ENCODE data around the gene FGF5.
"Not testable (repeated sequence)": the region's sequence is repeated elsewhere in the genome, so short reads cannot be mapped to it uniquely, and the experiment has no call there.

The FGF5 gene, protein sequence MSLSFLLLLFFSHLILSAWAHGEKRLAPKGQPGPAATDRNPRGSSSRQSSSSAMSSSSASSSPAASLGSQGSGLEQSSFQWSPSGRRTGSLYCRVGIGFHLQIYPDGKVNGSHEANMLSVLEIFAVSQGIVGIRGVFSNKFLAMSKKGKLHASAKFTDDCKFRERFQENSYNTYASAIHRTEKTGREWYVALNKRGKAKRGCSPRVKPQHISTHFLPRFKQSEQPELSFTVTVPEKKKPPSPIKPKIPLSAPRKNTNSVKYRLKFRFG

DNA sequence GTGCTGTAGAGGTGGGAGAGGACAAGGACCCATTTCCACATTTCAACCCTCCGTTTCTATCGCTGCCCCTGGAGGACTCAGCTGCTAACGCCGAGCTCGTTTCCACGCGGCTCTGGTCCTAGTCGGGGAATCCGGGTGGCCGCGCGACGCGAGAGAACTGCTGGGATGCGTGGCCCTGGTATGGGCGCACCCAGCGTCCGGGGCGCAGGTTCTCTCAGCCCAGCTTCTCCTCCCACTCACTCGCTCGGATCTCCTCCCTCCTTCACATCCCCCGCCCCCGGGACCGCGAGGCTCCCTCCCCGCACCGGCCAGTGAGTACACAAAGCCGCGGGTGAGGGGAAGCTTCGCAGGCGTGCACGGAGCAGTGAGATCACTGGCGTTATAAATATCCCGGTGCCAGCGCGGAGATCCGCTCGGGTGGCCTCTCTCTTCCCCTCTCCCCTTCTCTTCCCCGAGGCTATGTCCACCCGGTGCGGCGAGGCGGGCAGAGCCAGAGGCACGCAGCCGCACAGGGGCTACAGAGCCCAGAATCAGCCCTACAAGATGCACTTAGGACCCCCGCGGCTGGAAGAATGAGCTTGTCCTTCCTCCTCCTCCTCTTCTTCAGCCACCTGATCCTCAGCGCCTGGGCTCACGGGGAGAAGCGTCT, at the start of gene FGF5:
Gene FGF5 (plus strand): TSS at position 412 of the 649 bp plus-strand sequence. CDS start 161 bp downstream, at position 573.
- no peak for DNase-seq (ENCODE audit: low read depth, low spot score)

DNA sequence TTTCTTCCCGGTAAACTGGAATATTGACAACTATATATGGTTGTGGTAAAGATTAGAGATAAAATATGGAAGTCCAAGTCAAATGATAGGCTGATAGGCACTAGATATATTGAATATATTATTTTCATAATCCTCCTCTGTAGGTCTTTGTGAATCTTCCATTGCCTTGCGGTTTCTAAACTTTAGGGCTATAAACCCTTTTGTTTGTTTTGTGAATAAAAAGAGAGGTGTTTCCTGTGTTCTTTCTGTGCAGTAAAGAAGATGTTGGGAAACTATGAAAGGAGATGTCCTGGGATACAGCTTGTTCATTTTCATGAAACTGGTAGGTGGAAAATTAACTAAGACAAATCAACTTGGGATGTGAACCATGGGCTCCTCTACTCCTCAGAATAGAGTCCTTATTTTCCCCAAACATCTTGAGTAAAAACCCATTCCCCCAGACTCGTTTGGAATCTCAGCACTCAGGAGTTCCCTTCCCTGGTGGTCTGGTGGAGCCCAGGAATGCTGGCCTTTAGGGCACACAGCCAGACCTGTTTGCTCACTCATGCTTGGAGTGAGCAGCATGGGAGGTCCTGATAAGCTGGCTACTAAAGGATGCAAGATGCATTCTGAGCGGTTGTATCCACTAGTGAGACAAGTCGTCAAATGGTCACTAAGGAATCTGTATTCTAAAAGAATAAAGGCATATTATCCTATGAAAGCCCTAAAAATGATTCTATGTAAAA, 47.0 kb upstream of the FGF5 start:
- no peak for DNase-seq (ENCODE audit: low read depth, low spot score)

DNA sequence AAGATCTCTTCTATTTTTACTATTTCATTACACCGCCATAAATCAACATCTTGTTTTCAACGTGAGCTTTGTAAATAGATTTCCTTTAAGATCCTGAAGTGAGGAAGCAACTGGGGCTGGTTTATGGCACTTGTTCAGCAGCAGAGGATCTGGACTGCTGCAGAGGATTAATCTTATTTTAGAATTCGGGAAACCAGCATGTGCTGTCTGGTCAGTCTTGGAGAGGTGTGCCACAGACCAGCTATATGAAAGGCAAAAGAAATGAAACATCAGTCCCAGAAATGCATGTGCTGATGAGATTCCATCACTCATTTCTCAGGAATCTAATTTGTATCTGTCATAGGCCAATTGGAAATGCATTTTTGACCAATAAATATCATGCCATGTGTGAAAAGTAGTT, 45.8 kb upstream of the FGF5 start:
- no peak for DNase-seq (ENCODE audit: low read depth, low spot score)

DNA sequence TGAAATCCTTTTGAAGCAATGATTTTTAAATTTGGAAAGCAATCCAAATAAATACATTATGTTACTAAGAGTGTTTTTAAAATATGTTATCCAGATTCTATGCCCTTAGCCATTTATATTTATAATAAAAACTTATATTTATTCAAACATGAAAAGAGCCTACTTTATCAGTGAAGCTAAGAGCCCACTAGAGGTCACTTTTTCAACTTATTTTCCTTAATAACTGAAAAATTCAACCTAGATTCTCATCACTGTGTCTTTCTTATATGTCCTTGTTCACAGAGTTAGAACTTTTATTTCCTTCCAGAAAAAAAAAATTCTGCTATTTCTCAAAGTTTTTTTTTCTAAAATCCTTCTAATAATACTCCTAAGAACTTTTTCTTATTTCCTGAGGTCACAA, 45.3 kb upstream of the FGF5 start:
- no peak for DNase-seq (ENCODE audit: low read depth, low spot score)

DNA sequence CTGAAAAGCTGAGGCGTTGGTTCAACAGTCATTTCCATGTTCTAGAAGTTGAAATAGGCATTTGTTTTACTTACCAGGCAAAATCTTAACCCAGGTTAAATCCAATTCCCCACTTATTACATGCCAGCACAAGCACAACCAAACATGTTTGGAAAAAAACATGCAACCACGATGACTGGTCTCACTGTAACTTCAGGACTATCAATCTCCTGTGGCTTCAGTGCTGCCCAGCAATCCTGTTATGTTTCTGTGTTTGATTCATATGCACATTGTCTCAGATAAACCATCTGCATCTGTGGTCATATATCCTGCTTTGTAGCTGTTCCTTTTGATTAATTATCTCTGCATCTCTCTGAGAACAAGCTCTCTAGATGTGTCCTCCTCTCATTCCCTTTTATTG, 40.9 kb upstream of the FGF5 start:
- DNase-seq (ENCODE audit: low read depth, low spot score): no peak

DNA sequence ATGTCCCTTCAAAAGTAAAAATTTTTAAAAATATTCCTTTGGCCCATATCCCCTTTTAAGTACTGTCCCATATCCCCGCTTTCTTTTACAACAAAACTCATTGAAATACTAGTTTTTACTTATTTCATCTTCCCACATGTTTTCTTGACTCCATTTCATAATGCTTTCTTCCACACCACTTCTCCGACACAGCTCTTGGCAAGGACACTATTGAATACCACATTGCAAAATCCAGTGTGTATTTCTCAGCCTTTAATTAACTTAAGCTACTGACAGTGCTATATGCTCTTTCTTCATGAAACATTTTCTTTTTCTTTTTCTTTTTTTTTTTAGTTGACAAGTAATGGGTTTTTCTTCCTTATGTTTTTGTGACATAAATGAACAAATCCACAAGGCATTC, 40.4 kb upstream of the FGF5 start:
- DNase-seq (ENCODE audit: low read depth, low spot score): no peak

DNA sequence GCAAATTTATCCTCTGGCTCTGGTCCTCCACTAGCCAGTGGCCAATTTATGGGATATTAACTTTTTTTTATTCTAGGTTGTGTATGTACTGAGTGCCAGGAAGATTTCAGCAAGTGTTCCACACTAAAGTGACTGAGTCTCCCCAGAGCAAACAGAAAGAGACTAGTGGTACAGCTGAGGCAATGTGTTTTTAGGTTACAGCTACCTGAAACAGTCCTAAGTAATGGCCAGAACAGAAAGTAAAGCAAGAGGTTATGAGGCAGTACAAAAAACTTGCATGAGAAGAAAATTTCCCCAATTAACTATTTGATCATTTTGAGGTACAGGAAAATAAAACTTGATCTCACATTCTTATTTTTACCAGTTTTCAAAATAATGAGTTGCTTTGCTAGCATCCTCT, 38.0 kb upstream of the FGF5 start:
- no peak for DNase-seq (ENCODE audit: low read depth, low spot score)

DNA sequence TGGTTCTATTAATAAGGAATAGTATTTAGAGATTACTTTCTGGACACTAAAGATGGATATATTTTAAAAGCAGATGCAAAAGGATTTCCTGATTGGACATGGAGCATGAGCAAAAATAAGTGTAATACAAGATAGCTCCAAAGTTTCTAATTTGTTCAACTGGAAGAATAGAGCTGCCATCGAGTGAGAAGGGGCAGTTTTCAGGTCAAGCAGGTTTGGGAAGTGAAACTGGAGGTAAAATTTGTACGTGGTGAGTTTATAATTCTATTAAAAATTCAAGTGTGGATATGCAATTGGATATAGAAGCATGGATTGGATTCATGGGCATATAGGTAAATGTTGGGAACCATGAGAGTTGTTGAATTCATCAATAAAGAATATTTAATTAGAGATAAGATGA, 37.3 kb upstream of the FGF5 start:
- DNase-seq (ENCODE audit: low read depth, low spot score): no peak

DNA sequence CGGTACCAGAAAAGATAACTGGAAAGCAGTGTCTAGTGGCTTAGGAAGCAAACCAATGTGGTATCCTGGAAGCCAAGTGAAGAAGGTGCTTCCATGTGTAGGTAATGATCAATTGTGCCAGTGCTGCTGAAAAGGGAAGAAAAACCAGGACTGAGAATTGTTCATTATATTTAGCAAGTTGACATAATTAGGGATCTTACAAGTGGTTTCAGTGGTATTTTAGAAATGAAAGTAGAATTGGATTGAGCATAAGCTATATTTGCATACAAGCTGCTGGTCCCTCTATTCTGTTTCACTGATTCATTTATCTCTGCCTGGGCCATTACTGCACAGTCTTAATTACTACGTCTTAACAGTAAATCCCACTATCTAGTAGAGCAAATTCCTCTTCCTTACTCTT, 36.9 kb upstream of the FGF5 start:
- no peak for DNase-seq (ENCODE audit: low read depth, low spot score)

DNA sequence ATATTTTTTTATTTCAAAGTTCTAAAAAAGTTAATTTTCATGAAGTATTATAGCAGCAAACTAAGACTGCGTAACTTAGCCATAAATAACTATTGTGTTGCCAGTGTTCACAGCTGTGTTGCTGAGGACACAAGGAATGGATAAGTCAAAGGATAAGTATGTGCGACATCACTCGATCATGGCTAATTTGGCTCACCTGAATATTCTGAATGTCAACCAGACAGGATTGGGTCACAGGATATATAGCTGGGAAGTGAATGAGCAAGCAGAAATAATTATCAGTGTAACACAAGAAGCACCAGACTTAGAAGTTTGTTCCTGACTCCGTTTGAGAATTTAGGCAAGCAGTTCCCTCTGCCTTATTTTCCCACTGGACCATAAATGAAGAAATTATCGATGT, 35.3 kb upstream of the FGF5 start:
- DNase-seq (ENCODE audit: low read depth, low spot score): no peak

DNA sequence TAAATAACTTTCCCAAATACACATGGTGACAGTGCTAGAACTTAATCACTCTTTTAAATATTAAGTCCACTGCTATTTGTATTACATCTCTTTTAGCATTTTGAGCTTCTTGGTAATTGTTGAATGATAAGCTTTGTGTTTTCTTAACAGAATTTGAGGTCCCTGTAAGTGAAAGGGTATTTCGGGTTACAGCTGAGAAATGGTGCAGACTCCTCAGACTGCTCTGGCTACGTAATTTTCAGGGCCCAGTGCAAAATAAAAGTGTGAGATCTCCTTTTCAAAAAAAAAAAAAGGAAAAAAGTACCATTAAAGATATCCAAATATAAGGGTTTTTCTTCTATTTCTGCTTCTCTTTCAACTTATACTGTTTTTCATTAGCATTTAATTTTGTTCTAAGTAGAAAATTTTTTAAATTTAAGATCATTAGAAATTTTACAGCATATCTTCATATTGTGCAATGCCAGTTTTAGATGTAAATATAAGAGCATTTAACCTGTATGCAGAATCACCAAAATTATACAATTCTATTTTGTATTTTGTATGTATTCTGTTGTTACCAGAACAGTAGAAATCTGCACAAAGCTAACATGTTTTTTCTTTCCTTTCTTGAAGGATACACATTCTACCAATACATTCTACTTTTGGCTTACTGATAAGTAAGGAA, 33.6 kb upstream of the FGF5 start:
- DNase-seq (ENCODE audit: low read depth, low spot score): no peak

DNA sequence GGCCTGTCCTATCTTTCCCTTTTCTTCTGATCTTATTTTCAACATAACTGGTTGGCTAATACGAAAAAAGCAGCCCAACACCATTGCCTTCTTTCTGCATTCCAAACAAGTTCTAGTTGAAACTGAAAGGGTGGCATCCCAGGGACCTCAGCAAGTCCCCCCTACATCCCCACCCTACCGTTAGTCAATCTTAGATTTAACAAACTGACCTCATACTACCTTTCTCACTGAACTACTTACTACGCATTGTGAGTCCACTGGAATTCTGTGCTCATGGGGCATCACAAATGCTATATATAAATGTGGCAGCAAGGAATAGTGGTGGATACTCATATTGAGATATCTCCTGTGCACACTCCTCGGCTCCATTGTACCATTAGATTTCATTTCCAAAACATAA, 33.1 kb upstream of the FGF5 start:
- DNase-seq (ENCODE audit: low read depth, low spot score): no peak

DNA sequence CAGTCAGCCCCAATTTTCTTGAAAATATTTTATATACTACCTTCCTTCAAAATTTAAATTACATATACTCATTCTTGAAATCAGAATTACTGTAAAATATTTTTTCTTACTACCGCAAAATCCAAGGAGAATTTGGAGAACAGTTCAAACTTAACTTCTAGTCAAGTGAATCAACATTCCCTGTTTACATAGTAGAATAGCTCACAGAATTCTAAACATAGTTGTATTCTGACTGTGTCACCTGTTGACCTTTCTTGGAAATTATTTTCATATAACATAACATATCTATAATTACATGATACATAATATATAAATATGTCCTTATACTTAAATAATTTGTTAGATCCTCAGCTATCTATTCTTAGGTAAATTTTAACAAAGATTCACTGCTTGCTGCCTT, 31.0 kb upstream of the FGF5 start:
- DNase-seq (ENCODE audit: low read depth, low spot score): no peak

DNA sequence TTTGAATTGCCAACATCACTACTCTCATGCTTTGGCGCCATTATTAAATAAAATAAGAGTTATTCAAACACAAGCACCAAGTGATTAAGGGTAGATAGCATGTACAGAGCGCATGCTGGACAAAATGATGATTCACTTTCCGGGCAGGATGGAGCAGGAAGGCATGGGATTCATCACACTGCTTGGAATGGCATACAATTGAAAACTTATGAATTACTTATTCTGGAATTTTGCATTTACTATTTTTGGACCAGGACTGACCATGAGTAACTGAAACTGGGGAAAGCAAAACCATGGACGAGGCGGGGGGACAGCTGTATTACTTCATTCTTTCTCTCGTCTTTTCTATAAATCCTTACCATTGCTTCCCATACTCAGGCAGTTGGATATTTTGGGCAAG, 28.5 kb upstream of the FGF5 start:
- DNase-seq (ENCODE audit: low read depth, low spot score): no peak

DNA sequence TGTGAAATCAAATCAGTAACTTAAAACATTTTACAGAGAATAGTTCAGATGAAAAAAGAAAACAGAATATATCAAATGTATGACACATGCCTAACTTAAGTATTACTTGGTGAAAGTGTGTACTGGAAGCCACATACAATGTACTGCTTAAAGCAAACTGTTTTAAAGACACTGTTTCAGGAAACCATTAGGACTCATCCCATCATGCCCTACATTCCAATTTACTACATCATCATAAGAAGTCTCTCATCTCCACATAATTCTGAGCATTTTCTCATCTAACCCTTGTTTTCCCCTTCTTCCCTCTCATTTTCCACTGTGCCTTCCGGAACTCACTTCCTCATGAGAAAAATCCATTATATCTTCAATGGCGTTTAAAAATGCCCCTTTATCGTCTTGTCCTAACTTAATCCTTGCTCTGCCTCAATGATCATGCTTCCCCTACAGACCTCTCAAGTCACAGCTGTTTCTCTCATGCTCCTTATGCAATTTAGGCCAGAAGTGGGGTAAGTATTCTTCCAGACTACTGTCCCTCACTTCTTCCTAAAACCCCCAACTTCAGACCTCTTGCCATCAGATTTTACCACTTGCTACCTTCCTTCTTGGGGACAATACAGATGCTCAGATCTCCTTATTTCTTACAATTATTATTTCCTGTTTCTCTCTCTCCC, 26.8 kb upstream of the FGF5 start:
- DNase-seq (ENCODE audit: low read depth, low spot score): no peak

DNA sequence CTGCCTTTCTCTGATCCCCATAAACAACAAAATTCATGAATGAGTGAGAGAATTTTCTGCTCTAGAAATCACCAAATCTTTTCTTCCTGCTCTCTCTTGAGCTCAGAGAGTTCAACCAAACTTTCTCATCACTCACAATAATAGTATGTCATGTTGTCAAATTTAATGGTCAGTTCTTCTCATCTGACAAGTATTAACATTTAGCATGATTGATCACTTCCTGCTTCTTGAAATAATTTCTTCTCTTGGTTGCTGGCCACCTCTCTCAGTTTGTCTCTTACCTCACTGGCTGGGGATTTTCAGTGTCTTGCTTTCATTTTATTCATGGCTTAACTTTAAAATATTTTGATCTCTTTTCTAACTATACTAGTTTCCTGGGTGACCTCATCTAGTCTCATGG, 25.5 kb upstream of the FGF5 start:
- no peak for DNase-seq (ENCODE audit: low read depth, low spot score)

DNA sequence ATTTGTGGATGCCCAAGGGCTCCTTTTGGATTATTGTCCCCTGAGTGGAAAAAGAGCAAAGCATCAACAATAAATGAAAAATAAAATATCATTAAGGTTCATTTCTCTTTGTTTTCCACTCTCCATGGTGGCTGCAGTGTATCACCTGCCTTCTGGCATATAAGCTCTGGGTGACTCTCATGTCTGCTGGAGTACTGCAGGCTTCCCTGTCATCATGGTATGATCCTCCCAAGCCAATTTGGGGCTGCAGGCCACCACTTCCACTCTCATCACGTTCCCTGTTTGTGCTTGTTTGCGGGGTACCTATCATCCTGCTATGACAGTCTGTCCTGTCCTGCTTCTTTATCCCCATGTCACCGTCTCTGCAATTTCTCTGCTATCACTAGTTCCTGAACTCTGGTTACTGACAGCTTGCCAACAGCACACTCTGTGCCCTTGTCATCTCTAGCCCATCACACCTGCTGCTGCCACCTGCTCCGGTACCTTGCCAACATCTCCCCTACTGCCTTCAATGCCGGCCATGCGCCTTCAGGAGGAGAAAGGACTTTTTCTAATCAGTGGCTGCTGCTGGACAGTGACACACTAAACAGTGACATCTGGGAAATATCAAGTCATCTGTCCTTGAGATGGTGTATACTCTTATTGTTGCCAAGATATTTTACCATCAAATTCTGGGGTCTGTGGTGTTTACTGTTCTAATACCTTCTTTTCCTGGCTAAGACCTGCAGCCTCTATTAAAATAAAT, 23.0 kb upstream of the FGF5 start:
- no peak for DNase-seq (ENCODE audit: low read depth, low spot score)

DNA sequence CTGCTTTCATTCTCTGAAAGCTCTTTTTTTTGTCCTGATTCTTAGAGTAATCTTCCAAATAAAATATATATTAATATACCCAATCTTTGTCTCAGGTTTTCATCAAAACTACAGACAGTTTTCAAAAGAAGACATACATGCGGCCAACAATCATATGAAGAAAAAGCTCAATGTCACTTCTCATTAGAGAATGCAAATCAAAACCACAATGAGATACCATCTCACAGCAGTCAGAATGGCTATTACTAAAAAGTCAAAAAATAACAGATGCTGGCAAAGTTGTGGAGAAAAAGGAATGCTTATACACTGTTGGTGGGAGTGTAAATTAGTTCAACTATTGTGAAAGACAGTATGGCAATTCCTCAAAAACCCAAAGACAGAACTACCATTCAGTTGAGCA, 19.0 kb upstream of the FGF5 start:
- not testable (repeated sequence) for DNase-seq (ENCODE audit: low read depth, low spot score)

DNA sequence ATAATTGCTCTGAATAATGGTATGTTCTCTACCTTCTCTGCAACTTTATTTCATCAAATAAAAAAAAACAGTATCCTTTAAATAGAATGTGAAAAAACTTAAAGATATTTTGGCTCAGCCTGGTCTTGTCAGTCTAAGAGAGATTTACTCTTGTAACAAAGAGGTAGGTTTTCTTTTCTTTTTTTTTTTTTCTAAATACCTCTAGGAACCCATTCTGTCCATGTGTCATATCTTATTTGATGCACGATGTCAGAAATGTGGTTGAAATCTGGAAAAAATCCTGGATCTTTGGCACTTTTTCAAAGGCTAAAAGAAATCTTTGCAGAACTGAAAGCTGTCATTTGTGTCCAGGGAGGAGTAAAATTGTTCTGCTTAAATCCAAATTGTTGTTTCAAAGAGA, 17.3 kb upstream of the FGF5 start:
- no peak for DNase-seq (ENCODE audit: low read depth, low spot score)

DNA sequence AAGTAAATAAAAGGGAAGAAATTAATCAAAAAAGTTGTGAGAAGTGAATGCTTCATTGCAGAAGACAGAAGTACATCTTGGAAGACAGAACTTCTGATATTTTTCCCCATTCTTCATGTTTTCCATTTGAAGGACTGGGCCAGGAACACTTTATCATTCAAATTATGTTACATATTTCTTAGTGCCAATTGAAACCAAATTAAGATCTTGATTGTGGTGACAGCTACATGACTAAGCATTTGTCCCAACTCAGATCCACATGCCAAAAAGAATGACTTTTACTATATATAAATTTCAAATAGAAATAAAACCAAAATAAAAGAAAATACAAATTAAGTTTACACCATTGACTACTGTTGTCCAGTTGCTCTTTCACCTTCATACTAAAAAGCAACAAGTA, 14.0 kb upstream of the FGF5 start:
- no peak for DNase-seq (ENCODE audit: low read depth, low spot score)

DNA sequence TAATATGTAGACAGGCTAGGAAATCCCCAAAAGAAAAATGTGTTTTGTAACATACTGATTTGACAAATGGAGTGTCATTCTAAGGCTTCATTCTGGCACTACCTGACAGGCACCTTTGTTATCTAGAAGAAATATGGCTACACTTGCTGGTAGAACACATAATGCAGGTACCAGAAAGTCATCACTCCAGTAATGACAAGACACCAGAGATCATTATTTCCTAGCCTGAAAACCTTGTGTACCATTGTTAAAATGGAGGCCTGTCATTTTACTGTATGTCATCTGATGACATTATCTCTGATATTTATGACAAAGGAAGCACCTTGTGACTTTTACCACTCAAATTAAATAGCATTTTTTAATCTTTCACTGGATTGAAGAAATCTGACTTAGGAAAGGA, 13.5 kb upstream of the FGF5 start:
- no peak for DNase-seq (ENCODE audit: low read depth, low spot score)
